GM12878 (cell line): Measurements from ENCODE around the gene TMEM167A. TPM values are rescaled to one million over a fixed set of nuclear protein-coding genes. Genes with fewer than 3 reads are reported as not detected.

Source experiments
- ATAC-seq: fragments of 200-7000 bp; cut with Tn5 transposase; 3 replicates; pipeline ENCODE4 v1.9.1; 2020; ENCODE audit warnings: mild to moderate bottlenecking, moderate library complexity
- BruUV-seq: library from RNA; stranded (reverse); fragments of 400-500 nt; replicated peaks from 2 replicates; lab custom pipeline; 2021; lab: Mats Ljungman, UMichigan
- CTCF ChIA-PET: fragments of 300-600 bp; sonication (Branson Sonifier 250); formaldehyde crosslinking; extraction: SDS; loops from one replicate; lab custom pipeline; 2021; ENCODE audit warnings: inconsistent platforms; lab: Yijun Ruan, JAX
- POLR2A ChIA-PET: fragments of 350-600 bp; formaldehyde crosslinking; extraction: SDS; loops from one replicate; lab custom pipeline; 2021; ENCODE audit warnings: inconsistent platforms; lab: Charles Lee
- RAD21 ChIA-PET: fragments of 300-600 bp; sonication (Branson Sonifier 250); formaldehyde crosslinking; loops from one replicate; lab custom pipeline; 2023; ENCODE audit warnings: antibody characterized with exemption; ENCODE audit not compliant: unreplicated experiment; lab: Charles Lee
- SMC1A ChIA-PET: fragments of 300-600 bp; sonication (Branson Sonifier 250); formaldehyde crosslinking; loops from one replicate; lab custom pipeline; 2023; ENCODE audit not compliant: unreplicated experiment, uncharacterized antibody; lab: Charles Lee
- DNase-seq: peaks from one replicate; pipeline ENCODE4 v3.0.0-alpha.2; 2011; ENCODE audit warnings: low read depth, low spot score
- FAIRE-seq: peaks from 3 replicates; lab custom pipeline; 2011; peaks lifted over from hg19 to GRCh38; lab: Jason Lieb, UNC
- H2AFZ ChIP-seq: 2 replicates; pipeline ENCODE4 v1.6.0; 2011; ENCODE audit warnings: low read depth, low read length, control low read depth; ENCODE audit not compliant: control insufficient read depth
- H3K27ac ChIP-seq: 2 replicates; pipeline ENCODE4 v1.5.1; 2011; ENCODE audit warnings: control low read depth; ENCODE audit not compliant: control insufficient read depth, insufficient read depth
- H3K27me3 ChIP-seq, 2 experiments: replicated peaks in 1 of 2; 2 replicates each; pipeline versions ENCODE4 v1.6.0 to v1.6.1; 2011; ENCODE audit warnings: low read length in 1 of 2; ENCODE audit not compliant: control insufficient read depth in 2 of 2, insufficient read depth in 2 of 2
- H3K36me3 ChIP-seq, 2 experiments: 2 replicates each; pipeline ENCODE4 v1.5.1; 2011; ENCODE audit warnings: low read length in 1 of 2; ENCODE audit not compliant: control insufficient read depth in 2 of 2, insufficient read depth in 2 of 2
- H3K4me1 ChIP-seq: 2 replicates; pipeline ENCODE4 v1.6.1; 2011; ENCODE audit warnings: mild to moderate bottlenecking, low read length, moderate library complexity, mixed read lengths; ENCODE audit not compliant: control insufficient read depth, insufficient read depth
- H3K4me2 ChIP-seq: 2 replicates; pipeline ENCODE4 v1.6.0; 2011; ENCODE audit warnings: control low read depth; ENCODE audit not compliant: control insufficient read depth, insufficient read depth
- H3K4me3 ChIP-seq: fragments of 200-600 bp; sonication (generic); 2 replicates; pipeline ENCODE4 v1.5.1; 2016
- H3K79me2 ChIP-seq: 2 replicates; pipeline ENCODE4 v1.6.0; 2011; ENCODE audit warnings: low read length; ENCODE audit not compliant: control insufficient read depth, insufficient read depth
- H3K9ac ChIP-seq: 2 replicates; pipeline ENCODE4 v1.8.0; 2011; ENCODE audit warnings: low read length, control low read depth, mixed read lengths; ENCODE audit not compliant: control insufficient read depth, insufficient read depth
- H3K9me3 ChIP-seq: replicated peaks from 3 replicates; pipeline ENCODE4 v1.5.1; 2011; ENCODE audit warnings: mild to moderate bottlenecking, low read length; ENCODE audit not compliant: control insufficient read depth, insufficient read depth
- H4K20me1 ChIP-seq: 2 replicates; pipeline ENCODE4 v1.6.0; 2011; ENCODE audit not compliant: control insufficient read depth, insufficient read depth
- ATF7 ChIP-seq: fragments of 450-650 bp; IDR thresholded peaks from 2 replicates; pipeline ENCODE4 v1.6.1; 2016; ENCODE audit warnings: low read depth, mild to moderate bottlenecking
- DPF2 ChIP-seq: fragments of 450-650 bp; IDR thresholded peaks from 2 replicates; pipeline ENCODE4 v1.6.1; 2017; ENCODE audit warnings: mild to moderate bottlenecking
- EGR1 ChIP-seq, 2 experiments: IDR thresholded peaks; 1 replicate in 1 of 2; 2 replicates in 1 of 2; pipeline ENCODE4 v1.6.1; 2011 to 2012; ENCODE audit warnings: low read depth in 2 of 2, low read length in 2 of 2, borderline replicate concordance in 1 of 2, mild to moderate bottlenecking in 1 of 2, moderate library complexity in 1 of 2
- ESRRA ChIP-seq: IDR thresholded peaks from 2 replicates; pipeline ENCODE4 v1.6.1; 2012; ENCODE audit warnings: mild to moderate bottlenecking, low read length, improper control_type of control experiment
- FOS ChIP-seq: IDR thresholded peaks from 3 replicates; pipeline ENCODE4 v1.6.1; 2011; ENCODE audit warnings: borderline replicate concordance; ENCODE audit not compliant: insufficient read length; ENCODE audit errors: extremely low read depth
- IKZF2 ChIP-seq, 2 experiments: fragments of 450-650 bp; IDR thresholded peaks; 2 replicates each; pipeline ENCODE4 v1.6.1; 2017; ENCODE audit warnings: mild to moderate bottlenecking in 2 of 2, moderate library complexity in 2 of 2
- MTA2 ChIP-seq: fragments of 450-650 bp; IDR thresholded peaks from 2 replicates; pipeline ENCODE4 v1.6.1; 2016; ENCODE audit warnings: low read depth, mild to moderate bottlenecking, moderate library complexity
- NFXL1 ChIP-seq: fragments of 450-650 bp; IDR thresholded peaks from 2 replicates; pipeline ENCODE4 v1.6.1; 2017; ENCODE audit warnings: antibody characterized with exemption, mild to moderate bottlenecking, borderline replicate concordance
- NKRF ChIP-seq: fragments of 450-650 bp; conservative IDR thresholded peaks from 2 replicates; pipeline ENCODE4 v1.6.1; 2017; ENCODE audit warnings: mild to moderate bottlenecking, moderate library complexity
- NR2C1 ChIP-seq: fragments of 450-650 bp; IDR thresholded peaks from 2 replicates; pipeline ENCODE4 v1.6.1; 2017; ENCODE audit warnings: antibody characterized with exemption, mild to moderate bottlenecking, moderate library complexity
- NRF1 ChIP-seq: conservative IDR thresholded peaks from 2 replicates; pipeline ENCODE4 v1.6.1; 2011; ENCODE audit warnings: mild to moderate bottlenecking, low read depth, low read length, improper control_type of control experiment
- PAX5 ChIP-seq: IDR thresholded peaks from 2 replicates; pipeline ENCODE4 v1.6.1; 2011; ENCODE audit warnings: low read depth, low read length, borderline replicate concordance
- RUNX3 ChIP-seq: IDR thresholded peaks from 2 replicates; pipeline ENCODE4 v1.6.1; 2012; ENCODE audit warnings: low read length, inconsistent platforms
- SREBF2 ChIP-seq: IDR thresholded peaks from 2 replicates; pipeline ENCODE4 v1.6.1; 2012; ENCODE audit warnings: mild to moderate bottlenecking, low read length
- STAT3 ChIP-seq: IDR thresholded peaks from 2 replicates; pipeline ENCODE4 v1.6.1; 2011; ENCODE audit warnings: low read depth, low read length, improper control_type of control experiment
- TAF1 ChIP-seq: IDR thresholded peaks from 2 replicates; pipeline ENCODE4 v1.6.1; 2011; ENCODE audit warnings: mild to moderate bottlenecking, low read depth, low read length, borderline replicate concordance
- TCF7 ChIP-seq: IDR thresholded peaks from 2 replicates; pipeline ENCODE4 v1.6.1; 2014; ENCODE audit warnings: antibody characterized with exemption, borderline replicate concordance
- WRNIP1 ChIP-seq: IDR thresholded peaks from 2 replicates; pipeline ENCODE4 v1.6.1; 2011; ENCODE audit warnings: low read depth, low read length, improper control_type of control experiment, borderline replicate concordance
- ZBTB11 ChIP-seq: fragments of 450-650 bp; formaldehyde crosslinking; IDR thresholded peaks from 2 replicates; pipeline ENCODE4 v1.5.0; 2022; ENCODE audit warnings: mild to moderate bottlenecking, missing genetic modification characterization
- ZSCAN29 ChIP-seq: fragments of 450-650 bp; IDR thresholded peaks from 2 replicates; pipeline ENCODE4 v1.6.1; 2017; ENCODE audit warnings: mild to moderate bottlenecking, moderate library complexity
- WGBS: methylation state at CpG from one replicate; pipeline ENCODE4 v1.1.6; 2016; ENCODE audit warnings: low lambda C conversion rate; ENCODE audit not compliant: insufficient replicate concordance, insufficient coverage; ENCODE audit errors: missing lambda C conversion rate; 5-methylcytosine and 5-hydroxymethylcytosine counted together
- in situ Hi-C: fragments of 300-500 bp; cut with MboI; formaldehyde crosslinking; loops from 9 replicates; pipeline ENCODE4 v1.14.3; 2018; ENCODE audit warnings: mixed read lengths
- intact Hi-C: fragments of 100-400 bp; cut with micrococcal nuclease; formaldehyde crosslinking; loops from one replicate; pipeline ENCODE4 v1.14.2; 2022; ENCODE audit not compliant: unreplicated experiment
- polyA plus RNA-seq, 11 experiments: library from polyadenylated mRNA; depleted of rRNA in 4 of 11; unstranded in 6 of 11; stranded (reverse) in 5 of 11; fragments of >200 nt; fragmentation: Nextera tagmentation in 4 of 11; fragmentation: Illumina TruSeq in 1 of 11; extraction: Ambion mirVana in 4 of 11; extraction: Trizol in 1 of 11; gene quantifications; 1 replicate in 1 of 11; 2 replicates in 10 of 11; pipeline versions ENCODE4 v1.2.1 to v1.2.3, GENCODE V29; 2011 to 2016; ENCODE audit warnings: inconsistent platforms in 2 of 11, missing spikeins in 2 of 11, low read depth in 1 of 11
- total RNA-seq, 4 experiments: library from RNA; depleted of rRNA in 3 of 4; stranded (reverse); fragments of >200 nt in 3 of 4; fragmentation: Illumina TruSeq in 1 of 4; extraction: Trizol in 1 of 4; gene quantifications; 2 replicates each; pipeline versions ENCODE4 v1.2.1 to v1.2.3, GENCODE V29; 2013 to 2021

Gene TMEM167A
- total and polyA plus RNA-seq, 10 of the 15 experiments (the other 5 are each of a cell fraction or from before 2014, with no cell fraction given), result 29.5 to 363 (median 85.6) TPM

- TF ChIP-seq MTA2 (0 out of 2 replicates have a peak, but pooled peaks have one; percentile 16), FOS (no peak), ESRRA (no peak), IKZF2 (IDR thresholded peaks at IDR 0.05) (peak; percentile 51 to 52; a peak in 2 of 4 replicates), NKRF (peak; percentile 70), RUNX3 (peak; percentile 72), DPF2 (0 out of 2 replicates have a peak, but pooled peaks have one; percentile 12)
- TF ChIP-seq, all 136 proteins: peak for 8
Observed at GRCh38 chr5:83077662-83078261, 568 bp upstream of the TMEM167A start (continued).

- Histone ChIP-seq H4K20me1 (no peaks in the 10 kb centered on the region), H3K4me3 (no peak overlapping the region), H3K27me3 (no peaks in the 10 kb centered on the region), H3K79me2 (peaks cover 95% of the 10 kb centered on the region), H3K27ac (no peak overlapping the region), H2AFZ (no peak overlapping the region), H3K36me3 (no peaks in the 10 kb centered on the region; a peak in 1 of 4 replicates), H3K4me2 (0 out of 2 replicates have a peak overlapping the region, but pooled peaks have one; percentile 44), H3K9me3 (peaks cover 2% of the 10 kb centered on the region; the same call in 2 of the 3 replicates), H3K4me1 (no peaks in the 10 kb centered on the region), H3K9ac (no peak overlapping the region)
- ChIA-PET RAD21 (no interaction called here), CTCF (interaction anchor here (0.9 kb wide), 1 partner anchor 9 kb away, joined by 3 read pairs; no protein-coding TSS in a partner anchor), POLR2A (no interaction called here), SMC1A (no interaction called here)
- DNase-seq (no peak), ATAC-seq (no peak), FAIRE-seq (no peak)
- BruUV-seq, result no TSS peak
- WGBS, result 96% methylated on average over 6 of the region's 6 CpGs
- intact Hi-C loops (loop anchor here (10.0 kb wide), 3 partner anchors 292 to 798 kb away; partner anchors contain the start of gene RPS23), in situ Hi-C loops (no loop called here)
- TF ChIP-seq TAF1, result no peak
- no peak for TF ChIP-seq NFXL1
- no peak for TF ChIP-seq TCF7
- TF ChIP-seq EGR1 (IDR thresholded peaks at IDR 0.05; ENCODE audit: borderline replicate concordance in 1 of 2, low read depth in 2 of 2, low read length in 2 of 2), result no peak
- no peak for TF ChIP-seq NRF1
- TF ChIP-seq PAX5, result no peak
- no peak for TF ChIP-seq SREBF2
- no peak for TF ChIP-seq NR2C1
- no peak for TF ChIP-seq ATF7
- TF ChIP-seq ZSCAN29, result no peak
- TF ChIP-seq ZBTB11 (CRISPR knock-in tag), result no peak
- no peak for TF ChIP-seq STAT3
- TF ChIP-seq WRNIP1, result no peak
Observed at GRCh38 chr5:83072966-83073365, 4.2 kb downstream of the TMEM167A start.
